IPS-NIHi7 (cell line): ENCODE measurements around the gene SULF2.

Experiments used
- DNase-seq: peaks from one replicate; pipeline ENCODE4 v3.0.0; 2012; ENCODE audit warnings: mixed read lengths; ENCODE audit errors: extremely low spot score

The SULF2 gene

DNA sequence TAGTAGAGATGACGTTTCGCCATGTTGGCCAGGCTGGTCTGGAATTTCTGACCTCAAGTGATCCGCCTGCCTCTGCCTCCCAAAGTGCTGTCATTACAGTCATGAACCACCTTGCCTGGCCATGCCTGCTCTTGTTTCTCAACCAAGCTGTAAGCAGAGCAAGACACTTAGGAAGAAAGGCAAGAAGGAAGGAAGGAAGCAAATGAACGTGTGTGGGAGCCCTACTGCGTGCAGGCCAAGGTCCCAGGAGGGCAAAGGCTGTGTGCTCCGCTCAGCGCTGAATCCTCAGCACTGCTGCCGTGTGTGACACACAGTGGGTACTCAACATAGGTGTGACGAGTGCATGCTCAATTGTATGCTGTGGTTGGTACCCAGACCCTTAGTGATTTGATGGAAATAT lies 47.4 kb downstream of the SULF2 start:
- no peak for DNase-seq

DNA sequence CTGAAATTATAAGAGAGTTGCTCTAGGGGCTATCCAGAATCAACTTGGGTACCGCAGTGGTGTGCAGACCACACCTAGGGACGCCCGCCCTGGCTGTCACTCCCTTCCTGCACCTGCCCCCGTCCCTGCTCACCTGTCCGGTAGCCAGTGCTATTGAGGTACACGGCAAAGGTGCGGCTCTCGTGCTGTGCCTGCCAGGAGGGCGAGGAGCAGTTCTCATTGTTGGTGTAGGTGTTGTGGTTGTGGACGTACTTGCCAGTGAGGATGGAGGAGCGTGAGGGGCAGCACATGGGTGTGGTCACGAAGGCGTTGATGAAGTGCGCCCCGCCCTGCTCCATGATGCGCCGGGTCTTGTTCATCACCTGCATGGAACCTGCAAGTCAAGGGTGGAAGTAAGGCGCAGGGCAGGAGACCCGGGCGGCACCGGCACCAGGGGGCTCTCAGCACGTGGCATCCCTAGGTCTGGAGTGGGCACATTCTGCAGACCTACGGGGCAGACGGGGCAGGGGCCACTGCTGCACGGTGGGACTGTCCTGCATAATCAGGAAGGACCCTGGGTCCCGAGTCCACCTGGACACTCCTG lies 48.6 kb downstream of the SULF2 start:
- no peak for DNase-seq

DNA sequence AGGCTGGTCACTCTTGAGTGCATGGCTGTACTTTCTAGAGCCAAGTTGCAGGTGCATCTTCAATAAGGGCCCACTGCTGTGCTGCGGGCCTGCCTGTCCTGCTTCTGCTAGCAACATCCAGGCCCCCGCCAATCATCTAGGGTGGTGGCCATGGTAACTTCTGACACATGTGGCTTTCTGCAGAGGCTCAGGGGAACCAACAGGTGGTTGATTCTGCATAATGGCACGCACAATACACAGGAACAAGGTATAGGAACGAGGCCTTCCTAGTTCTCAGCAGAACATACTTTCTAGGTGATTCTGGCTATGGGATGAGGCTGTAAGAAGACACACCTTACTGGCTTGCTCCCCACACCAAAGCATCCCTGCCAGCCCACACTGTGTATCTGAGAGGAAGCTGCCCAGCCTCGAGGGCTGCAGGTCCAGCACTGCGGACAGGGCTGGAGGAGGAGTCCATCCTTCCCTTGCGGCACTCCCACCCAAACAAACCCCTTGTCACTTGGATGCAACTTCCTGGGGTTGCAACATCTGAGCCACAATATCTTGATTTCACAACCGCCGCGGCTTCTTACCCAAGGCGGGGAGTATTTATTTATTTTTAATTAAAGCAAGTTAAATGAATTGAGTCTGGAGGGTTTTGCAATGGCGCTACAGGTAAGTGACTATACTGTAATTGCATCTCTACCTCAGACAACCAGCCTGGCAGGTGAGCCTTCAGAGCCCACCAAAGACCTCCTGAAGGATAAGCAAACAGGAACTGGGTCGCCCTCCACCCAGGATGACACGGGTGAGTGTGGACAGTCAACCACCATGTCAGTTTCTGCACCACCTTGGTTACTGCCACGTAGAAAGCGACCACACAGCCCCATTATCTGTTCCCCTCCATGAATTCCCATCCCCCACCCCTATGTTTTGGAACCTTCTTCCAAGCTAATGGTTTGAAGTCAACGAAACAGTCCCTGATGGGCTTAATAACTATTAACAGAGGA lies 49.6 kb downstream of the SULF2 start:
- DNase-seq, result no peak

DNA sequence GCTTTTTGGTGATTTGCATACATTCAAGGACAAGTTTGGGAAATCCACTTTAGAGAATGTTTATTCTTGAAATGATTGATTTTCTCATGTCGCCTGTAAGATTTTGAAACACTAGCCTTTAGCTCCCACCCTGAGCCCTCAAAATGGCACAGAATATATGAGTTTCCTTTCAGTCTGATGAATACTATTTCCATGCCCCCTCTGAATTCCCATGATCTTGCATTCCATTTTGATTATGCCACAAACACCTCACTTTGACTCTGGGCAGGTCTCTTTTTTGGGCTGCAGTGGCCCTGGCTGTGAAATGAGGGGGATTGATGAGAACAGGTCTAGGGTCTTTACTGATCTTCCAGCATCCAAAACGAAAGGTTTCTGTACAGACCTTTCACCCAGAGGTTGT lies 50.4 kb downstream of the SULF2 start:
- DNase-seq, result no peak

DNA sequence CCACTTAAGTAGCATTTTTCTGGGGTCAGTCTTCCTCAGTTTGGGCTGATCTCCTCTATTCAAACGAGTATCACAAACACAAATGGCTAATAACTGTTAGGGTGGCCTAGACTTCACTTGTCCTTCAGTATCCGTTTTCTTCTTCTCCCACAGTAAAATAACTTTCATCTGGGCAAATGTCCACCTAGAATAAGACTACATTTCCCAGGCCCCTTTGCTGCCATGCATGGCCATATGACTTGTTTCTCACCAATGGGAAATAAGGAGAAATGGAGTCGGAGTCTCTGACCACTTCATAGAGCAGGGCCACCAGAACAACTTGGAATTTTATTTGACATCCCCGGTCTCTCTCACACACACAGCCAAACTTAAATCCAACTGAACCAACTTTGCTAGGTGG lies 51.4 kb downstream of the SULF2 start:
- DNase-seq, result no peak

DNA sequence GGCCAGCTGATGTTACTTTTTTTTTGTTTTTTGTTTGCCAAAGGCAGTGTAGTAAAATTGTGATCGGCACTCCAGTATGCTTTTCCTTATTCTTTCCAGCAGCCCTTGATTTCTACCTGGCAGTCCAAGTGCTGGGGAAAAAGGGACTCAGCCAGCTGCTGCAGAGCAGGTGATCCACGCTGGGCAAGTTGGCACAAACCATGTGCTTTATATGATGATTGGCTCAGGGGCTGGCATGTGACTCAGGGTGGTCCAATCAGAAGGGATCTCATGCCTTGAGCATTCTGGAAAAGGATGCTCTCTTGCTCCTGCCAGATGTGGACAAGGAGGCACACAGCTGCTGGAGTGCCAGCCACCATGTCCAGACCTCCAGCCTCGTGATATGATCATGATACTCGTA lies 54.5 kb downstream of the SULF2 start:
- no peak for DNase-seq

DNA sequence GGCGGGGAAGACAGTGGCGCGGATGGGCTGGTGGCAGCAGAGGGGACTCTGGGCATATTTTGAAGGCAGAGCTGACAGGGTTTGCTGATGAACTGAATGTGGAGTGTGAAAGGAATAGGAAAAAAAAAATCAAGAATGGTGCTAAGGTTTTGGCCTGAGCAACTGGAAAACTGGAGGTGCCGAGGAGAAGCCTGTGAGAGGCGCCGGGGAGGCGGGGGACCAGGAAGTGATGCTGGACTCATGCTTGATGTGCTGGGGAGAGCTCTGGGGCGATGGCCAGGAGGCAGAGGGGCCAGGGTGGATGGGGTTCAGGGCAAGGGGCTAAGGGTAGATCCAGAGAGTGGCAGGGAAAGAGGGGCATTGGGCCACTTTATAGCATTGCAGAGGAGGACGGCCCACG lies 55.8 kb downstream of the SULF2 start:
- DNase-seq, result no peak

DNA sequence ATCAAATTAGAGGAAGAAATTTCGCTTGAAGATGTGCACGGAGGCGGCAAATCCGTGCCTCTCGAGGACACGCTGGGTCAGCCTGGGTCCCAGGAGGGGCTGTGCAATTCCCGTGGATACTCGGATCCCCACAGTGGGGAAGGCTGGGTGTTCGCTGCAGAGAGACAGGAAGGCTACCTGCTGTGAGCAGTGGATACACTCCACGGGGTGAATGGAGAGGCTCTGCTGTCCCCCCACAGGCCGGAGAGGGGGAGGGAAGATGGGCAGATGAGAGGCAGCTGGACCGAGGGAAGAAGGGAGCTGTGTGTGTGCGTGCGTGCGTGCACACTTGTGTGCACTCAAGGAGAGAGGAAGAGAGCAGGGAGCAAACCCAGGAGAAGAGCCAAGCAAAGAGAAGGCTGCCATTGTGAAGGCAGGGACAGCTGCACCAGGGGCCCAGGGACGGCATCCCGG lies 57.3 kb downstream of the SULF2 start:
- no peak for DNase-seq

DNA sequence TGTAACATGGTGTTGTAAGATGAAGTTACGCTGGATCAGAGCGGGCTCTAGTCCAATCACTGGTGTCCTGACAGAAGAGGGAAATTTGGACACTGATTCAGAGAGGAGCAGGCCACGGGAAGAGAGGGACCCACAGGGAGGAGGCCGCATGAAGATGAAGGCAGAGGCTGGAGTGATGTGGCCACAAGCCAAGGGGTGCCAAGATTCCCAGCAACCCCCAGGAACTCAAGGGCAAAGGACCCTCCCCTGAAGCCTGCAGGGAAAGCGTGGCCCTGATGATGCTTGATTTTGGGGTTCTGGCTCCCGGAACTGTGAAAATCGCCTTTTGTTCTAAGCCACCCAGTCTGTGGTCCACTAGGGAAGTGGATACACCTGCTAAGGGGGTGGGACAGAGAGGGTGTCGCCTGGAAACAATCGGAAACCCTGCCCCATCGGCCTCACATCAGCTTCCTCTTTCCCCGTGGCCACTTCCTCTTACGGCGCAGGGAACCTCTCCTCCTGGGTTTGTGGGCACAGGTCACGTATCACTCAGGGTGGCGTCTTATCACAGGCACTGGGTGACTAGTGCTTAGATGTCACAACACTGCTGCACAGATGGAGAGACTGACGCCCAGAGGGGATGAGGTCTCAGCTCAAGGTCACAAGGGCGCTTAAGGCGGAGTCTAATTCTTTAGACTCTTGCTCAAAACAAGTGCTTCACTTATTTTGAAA lies 58.0 kb downstream of the SULF2 start:
- DNase-seq, result no peak

DNA sequence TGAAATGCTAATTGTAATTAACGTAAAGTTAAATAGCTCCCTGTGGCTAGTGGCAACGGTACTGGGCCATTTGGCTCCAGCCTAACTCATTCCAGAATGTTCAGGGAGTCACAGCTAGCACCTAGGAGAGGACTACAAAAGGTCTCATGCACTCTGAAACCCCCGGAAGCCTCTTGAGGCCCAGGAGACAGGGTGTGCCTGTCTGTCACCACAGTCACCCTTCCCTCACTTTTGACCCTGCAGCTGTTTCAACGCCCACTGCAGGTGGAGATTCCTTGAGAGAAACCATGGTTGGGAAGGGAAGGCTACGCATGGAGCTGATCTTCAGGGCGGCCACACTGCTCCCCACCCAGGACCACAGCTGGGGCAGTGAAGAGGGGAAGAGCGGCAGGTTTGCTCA lies 58.6 kb downstream of the SULF2 start:
- no peak for DNase-seq

DNA sequence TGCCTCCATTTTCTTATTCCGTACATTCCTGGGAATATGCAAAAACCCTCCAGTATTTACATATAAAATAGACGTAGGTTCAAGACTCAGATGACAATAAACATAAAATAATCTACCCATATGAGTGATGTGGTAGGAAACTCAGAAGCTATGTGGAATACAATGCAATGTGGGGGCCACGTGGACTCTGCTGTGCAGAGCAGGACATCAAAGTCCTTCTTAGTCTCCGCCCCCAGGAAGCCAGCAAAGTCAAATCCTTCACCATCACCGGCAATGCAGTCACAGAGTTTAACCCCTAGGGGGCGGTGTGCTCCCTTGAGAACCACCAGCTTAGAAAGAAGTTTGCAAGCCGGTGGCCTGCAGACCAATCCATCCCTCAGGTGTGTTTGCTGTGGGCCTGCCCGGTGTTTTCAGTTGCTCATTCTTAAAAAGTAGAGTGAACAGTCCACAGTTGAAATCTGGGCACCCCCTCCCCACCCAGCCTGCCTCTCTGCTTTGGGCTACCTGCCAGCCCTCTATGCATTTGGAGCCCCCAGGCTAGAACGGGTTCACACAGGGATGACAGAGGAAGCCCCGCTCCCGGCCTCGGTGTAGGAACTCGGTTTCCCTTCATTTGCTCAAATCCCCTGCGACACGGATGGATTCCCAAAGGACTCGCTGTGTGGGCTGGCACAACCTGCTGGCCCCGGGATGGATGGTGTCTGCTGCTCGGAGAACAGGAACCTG lies 59.9 kb downstream of the SULF2 start:
- peak; percentile 90 for DNase-seq

DNA sequence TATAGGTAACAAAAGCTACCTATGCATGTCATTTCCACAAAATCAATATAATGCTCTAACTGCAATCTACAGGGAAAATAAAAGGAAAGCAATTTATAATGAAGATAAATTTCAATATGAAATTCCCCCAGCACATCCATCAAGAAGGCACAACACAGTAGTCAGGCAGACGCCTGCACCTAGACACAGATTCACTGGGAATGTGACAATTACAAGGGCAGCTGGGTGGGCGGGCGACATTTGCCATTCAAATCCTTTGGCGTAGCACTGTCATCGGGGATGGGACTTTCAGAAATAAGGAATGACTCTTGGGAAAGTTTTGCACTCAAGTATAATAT lies 60.4 kb downstream of the SULF2 start:
- no peak for DNase-seq

DNA sequence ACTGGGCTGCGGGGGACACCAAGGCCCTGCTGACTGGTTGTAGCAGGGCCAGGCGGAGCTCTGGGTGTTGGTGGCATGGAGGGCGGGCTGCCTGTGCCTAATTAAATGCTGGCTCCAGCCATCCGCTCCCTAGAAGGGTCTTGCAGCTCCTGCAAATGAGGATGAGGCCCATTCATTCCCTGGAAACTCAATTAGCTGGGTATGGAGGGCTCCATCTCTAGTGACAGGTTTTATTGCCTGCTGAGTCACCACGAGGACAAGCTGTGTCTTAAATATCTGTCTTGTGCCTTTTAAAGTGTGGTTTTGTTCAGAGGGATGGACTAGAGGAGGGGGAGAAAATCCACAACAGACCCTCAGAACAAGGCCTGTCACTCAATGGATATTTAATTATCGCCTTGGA lies 60.9 kb downstream of the SULF2 start:
- DNase-seq, result no peak

DNA sequence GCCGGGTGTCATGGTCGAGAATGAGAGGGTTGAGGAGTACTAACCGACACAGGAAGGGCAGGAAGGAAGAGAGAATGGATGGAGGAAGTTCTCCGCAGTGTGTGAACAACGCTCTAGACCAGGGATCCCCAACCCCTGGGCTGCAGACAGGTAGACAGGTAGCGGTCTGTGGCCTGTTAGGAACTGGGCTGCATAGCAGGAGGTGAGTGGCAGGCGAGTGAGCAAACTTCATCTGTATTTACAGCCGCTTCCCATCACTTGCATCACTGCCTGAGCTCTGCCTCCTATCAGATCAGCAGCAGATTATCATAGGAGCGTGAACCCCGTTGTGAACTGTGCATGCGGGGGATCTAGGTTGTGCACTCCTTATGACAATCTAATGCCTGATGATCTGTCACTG lies 62.0 kb downstream of the SULF2 start:
- no peak for DNase-seq

DNA sequence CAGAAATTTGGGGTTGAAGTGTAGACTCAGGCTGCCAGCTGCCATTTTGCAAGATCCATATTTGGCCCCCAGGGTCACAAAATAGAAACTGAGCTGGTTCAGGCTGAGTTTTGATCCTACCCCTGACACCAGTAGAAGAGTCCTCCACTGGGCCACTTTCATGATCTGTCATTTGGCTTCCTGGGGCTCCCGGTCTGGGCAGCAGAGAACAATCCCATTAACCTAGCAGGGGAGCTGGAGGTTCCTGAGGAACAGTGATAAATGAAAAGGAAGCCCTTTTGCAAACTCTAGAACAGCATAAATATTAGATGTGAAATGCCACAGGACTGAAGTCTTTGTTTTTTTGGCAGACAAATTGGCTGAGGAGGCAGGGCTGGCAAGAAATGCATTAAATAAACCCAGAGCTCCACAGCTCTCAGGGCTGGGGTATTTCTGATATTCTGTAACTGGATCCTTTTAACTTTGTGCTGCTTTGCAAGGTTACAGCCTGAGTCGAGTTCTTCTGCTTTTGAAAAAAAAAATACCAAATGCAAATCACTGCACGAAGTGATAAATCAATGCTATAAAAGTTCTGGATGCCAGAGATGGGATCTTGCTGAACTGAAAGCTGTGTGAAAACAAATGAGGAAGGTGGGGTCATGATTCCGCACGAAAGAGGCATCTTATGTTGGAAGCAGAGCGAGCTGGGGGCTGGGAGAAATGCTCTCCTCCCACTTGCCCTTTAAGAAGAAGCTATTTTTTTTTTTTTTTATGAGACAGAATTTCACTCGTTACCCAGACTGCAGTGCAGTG lies 64.4 kb downstream of the SULF2 start:
- DNase-seq, result no peak

DNA sequence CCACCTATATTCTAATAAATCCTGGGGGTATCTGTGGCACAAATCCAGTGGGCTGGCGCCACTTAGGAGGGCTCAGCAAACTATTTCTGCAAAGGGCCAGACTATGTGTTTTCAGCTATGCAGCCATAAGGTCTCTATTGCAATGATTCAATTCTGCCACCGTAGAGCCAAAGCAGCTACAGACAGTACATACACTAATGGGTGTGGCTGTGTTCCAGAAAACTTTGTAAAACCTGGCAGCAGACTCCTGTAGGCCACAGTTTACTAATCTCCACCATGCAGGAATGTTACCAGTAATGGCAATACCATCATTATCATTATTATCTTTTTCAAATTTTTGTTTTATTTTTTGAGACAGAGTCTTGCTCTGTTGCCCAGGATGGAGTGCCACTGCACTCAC lies 65.7 kb downstream of the SULF2 start:
- no peak for DNase-seq

DNA sequence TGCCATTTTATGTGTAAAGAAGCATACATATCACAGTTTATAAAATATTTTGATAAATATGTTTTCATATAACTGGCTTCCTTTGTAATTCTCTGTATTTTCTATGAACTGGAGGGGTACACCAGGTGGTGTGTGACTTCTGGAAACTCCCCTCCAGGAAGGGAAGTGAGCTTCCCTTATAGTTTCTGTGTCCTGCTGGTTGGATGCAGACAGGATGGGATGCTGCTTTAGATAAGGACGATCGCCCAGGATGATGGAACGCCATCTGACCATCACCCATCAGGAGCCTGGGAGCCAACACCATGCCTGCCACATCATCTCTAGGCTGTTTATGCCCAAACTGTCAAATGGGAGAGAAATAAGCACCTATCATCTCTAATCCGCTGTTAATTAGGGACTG lies 66.1 kb downstream of the SULF2 start:
- DNase-seq, result no peak

DNA sequence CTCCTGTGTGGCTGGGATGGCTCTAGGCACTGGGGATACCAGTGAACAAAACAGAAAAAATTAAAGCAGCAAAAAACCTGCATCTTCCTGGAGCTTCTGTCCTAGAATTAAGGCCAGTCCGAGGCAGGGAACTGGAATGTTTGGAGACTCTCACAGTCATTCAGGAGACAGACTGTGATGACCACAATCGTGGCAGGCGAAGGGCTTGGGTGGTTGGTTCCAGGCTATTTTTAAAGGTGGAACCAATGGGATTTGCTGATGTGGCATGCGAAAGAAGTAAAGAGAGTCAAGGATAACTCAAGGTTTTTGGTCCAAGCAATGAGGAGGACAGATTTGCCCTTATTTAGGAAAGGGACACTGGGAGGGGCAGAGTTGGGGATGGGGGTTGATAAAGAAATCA lies 66.9 kb downstream of the SULF2 start:
- DNase-seq, result no peak

DNA sequence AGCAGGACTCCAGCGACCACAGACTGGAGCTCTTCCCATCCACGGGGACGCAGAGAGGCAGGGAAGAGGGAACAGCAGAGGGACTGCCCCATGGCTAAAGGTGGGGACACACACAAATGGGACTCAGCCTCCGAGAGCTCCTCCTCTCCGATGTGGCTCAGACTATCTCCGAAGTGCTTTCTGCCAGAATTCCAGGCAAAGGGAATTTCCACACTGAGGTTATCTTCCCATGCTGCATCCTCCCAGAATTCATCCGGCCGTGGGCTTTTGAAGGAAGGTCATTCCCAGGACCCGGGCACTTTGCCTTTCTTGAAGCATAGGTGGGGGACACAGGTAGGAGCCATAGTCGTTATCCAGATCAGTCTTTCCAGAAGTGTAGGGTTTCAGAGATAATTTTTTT lies 67.9 kb downstream of the SULF2 start:
- DNase-seq, result no peak

DNA sequence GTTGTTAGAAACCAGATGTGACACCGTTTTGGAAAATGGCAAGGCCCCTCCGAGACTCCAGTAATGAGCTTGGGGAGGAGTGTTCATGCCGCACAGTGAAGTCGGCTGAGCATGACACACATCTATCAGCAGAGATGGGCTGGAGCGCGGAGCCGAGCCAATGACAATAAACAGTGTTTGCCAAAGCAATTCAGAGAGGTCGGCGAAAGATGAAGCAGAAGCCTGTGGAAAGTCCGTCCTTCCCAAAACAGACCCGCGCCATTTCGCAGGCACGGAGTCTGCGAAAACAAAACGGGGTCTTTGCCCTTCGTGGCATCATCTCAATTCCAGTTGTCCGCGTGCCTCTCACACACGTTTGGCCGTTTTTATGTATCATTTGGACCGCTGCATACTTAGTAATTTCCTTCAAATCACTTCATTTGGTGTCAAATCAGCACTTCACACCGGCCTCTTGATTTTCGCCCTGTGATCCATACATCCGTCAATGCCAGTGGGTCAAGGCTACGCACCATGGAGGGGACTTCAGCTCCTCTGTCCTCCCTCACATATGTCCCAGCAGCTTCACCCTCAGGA lies 71.3 kb downstream of the SULF2 start:
- no peak for DNase-seq

DNA sequence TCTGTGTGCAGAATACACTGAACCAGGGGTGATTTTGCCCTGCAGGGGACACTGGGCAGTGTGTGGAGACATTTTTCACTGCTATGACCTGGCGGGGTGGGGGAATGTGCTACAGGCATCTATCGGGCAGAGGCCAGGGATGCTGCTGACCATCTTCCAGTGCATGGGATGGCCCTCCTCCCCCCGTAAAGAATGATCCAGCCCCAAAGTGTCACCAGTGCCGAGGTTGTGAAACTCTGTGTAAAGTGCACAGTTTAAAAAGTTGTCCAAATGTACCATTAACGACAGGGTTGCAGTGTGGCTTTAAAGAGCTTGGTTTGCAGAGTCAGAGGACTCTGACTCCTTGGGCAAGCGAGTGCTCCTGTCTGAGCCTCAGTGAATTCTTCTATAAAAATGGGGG lies 72.1 kb downstream of the SULF2 start:
- DNase-seq, result no peak
